ENCODE data around the gene MAP7D2.

MAP7D2 gene

DNA sequence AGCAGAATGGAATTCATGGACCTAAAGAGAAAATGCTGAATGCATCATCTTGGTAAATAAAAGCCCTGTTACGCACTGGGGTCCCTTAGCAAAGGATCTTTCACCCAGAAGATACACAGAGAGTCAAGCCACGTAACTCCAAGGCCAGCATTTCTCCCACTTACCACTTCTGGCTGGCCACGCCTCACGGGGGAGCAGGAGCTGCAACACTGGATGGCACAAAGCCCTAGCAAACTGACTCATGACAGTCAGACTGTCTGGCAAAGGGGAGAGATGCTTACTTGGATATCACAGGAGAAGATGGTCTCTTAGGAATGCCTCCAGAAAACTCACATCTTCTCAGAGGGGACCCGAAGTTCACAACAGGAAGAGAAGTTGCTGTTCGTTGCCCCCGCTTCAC lies 74.5 kb downstream of the MAP7D2 start:
- no peak overlapping the region for H3K4me3 ChIP-seq
- TF ChIP-seq, protein P1, sequence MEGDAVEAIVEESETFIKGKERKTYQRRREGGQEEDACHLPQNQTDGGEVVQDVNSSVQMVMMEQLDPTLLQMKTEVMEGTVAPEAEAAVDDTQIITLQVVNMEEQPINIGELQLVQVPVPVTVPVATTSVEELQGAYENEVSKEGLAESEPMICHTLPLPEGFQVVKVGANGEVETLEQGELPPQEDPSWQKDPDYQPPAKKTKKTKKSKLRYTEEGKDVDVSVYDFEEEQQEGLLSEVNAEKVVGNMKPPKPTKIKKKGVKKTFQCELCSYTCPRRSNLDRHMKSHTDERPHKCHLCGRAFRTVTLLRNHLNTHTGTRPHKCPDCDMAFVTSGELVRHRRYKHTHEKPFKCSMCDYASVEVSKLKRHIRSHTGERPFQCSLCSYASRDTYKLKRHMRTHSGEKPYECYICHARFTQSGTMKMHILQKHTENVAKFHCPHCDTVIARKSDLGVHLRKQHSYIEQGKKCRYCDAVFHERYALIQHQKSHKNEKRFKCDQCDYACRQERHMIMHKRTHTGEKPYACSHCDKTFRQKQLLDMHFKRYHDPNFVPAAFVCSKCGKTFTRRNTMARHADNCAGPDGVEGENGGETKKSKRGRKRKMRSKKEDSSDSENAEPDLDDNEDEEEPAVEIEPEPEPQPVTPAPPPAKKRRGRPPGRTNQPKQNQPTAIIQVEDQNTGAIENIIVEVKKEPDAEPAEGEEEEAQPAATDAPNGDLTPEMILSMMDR (IDR thresholded peaks at IDR 0.05): no peak
- H3K27ac ChIP-seq: no peak overlapping the region
- no peak for DNase-seq (ENCODE audit: low spot score)

DNA sequence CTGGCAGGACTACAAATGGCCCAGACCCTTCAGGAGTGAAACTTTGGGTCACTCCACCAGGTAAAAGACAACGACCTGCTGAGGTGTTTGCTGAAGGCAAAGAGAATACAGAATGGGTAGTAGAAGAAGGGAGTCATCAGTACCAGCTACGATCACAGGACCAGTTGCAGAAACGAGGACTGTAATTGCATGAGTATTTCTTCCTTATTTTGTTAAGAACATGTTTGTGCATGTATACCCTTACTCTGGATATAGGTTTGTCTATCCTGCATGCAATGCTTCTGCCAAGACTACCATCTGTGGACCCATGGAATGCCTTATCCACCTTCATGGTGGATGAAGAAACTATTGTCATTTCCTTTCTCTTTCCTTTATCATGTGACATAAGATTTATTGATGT lies 77.7 kb downstream of the MAP7D2 start:
- Histone ChIP-seq H3K27ac (no peak overlapping the region), H3K4me3 (no peak overlapping the region)
- TF ChIP-seq, protein P1 (IDR thresholded peaks at IDR 0.05): no peak
- no peak for DNase-seq (ENCODE audit: low spot score)

DNA sequence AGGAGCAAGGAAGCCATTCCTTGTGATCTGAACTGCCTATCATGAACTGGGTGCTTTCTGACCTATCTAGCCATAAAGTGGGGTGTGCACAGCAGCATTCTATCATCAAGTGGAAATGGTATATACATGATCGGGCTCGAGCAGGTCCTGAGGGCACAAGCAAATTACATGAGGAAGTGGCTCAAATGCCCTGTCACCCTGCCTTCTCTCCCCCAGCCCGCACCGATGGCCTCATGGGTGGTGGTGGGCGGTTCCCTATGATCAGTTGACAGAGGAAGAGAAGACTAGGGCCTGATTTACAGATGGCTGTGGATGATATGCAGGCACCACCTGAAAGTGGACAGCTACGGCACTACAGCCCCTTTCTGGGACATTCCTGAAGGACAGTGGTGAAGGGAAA lies 79.5 kb downstream of the MAP7D2 start:
- no peak overlapping the region for H3K27ac ChIP-seq
- DNase-seq (ENCODE audit: low spot score): no peak
- TF ChIP-seq, protein P1 (IDR thresholded peaks at IDR 0.05): no peak
- H3K4me3 ChIP-seq: no peak overlapping the region

DNA sequence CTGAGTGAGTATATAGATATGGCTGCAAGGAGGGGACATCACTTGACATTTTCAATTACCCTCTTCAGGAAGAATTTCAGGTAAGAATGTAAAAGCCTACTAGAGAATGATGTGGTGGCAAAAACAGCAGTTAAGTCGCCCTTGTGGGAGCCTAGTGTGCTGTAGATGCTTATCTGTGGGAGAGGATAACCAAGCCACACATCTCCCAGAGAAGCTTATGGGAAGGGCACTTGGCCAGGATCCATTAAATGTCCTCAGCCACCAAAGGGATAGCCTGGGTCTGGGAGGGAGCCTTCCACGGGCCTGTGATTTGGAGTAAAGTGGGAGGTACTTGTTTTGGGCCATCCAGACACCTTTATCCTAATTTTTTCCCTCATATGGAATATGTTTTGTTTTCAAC lies 84.5 kb downstream of the MAP7D2 start:
- no peak for DNase-seq (ENCODE audit: low spot score)
- Histone ChIP-seq H3K4me3 (no peak overlapping the region), H3K27ac (no peak overlapping the region)
- TF ChIP-seq, protein P1 (IDR thresholded peaks at IDR 0.05): no peak

DNA sequence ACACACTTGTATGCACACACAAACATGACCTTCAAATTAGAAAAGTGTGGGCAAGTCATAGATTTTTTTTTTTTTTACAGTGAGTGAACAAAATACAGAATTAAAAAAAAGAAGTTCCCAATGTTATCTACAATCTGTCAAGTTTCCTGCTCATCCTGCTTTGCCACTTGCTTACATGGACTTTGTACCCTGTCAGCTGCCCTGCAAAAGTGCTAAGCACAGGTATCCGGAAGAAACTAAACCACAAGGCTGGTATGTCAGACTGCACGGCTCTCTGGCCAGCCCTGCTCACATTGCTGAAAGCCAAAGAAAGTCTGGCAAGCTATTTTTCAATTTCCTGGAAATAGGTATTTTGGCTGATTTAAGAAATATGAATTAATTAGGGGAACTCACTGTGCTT lies 87.0 kb downstream of the MAP7D2 start:
- Histone ChIP-seq H3K27ac (no peak overlapping the region), H3K4me3 (no peak overlapping the region)
- TF ChIP-seq, protein P1 (IDR thresholded peaks at IDR 0.05): no peak
- no peak for DNase-seq (ENCODE audit: low spot score)

DNA sequence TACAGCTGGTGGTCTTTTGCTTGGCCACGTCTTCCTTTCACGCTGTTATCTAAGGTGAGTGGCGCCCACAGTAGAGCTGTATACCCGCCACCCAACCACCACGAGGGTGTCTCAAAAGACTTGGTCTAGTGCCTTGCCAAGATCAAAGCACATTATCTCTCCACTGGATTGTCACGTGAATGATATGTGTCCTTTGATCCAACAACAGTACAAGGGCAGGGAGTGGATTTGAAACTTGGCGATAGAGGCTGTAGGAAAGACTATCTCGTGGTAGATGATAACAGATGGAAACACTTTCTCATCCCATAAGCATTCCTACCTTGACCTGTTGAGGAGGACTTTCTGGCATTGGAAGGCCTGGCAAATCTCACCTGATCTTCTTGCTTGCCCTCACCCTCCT lies 88.1 kb downstream of the MAP7D2 start:
- TF ChIP-seq, protein P1 (IDR thresholded peaks at IDR 0.05): no peak
- H3K27ac ChIP-seq: no peak overlapping the region
- H3K4me3 ChIP-seq: no peak overlapping the region
- DNase-seq (ENCODE audit: low spot score): no peak

DNA sequence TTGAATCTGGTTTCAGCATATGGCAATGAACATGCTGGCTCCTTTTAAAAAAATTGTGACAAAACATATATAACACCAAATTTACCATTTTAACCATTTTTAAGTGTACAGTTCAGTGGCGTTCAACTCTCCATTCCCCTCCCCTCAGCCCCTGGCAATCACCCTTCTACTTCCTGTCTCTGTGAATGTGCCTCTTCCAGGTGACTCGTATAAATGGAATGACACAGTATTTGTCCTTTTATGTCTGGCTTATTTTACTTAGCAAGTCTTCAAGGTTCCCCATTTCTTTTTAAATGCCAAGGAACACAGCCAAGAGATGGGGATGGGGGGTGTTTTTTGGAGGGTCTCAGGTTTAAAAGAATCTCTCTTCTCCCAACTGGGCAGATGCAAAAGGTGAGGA lies 90.4 kb downstream of the MAP7D2 start:
- no peak overlapping the region for H3K27ac ChIP-seq
- DNase-seq (ENCODE audit: low spot score): no peak
- TF ChIP-seq, protein P1 (IDR thresholded peaks at IDR 0.05): no peak
- no peak overlapping the region for H3K4me3 ChIP-seq
